Thoracic aorta (tissue), 2 donors: Measurements from ENCODE around the gene BBOX1. TPM values are rescaled to one million over a fixed set of nuclear protein-coding genes. Genes with fewer than 3 reads are reported as not detected.

ENCODE experiments used
- ATAC-seq: fragments of 150-250 bp; one replicate; pipeline ENCODE4 v1.8.0; 2017; ENCODE audit warnings: low read depth; ENCODE audit not compliant: insufficient number of reproducible peaks, low FRiP score
- DNase-seq: peaks from one replicate; pipeline ENCODE4 v3.0.0-alpha.2; 2020; ENCODE audit warnings: low spot score
- H3K27ac ChIP-seq, 2 donors: fragments of 200-600 bp; sonication (generic); 1 replicate in 1 of 2; 2 replicates in 1 of 2; pipeline ENCODE4 v1.5.1; 2016; ENCODE audit warnings: mild to moderate bottlenecking in 2 of 2, moderate library complexity in 2 of 2
- H3K27me3 ChIP-seq: fragments of 200-600 bp; sonication (generic); replicated peaks from 2 replicates; pipeline ENCODE4 v1.6.0; 2016; ENCODE audit warnings: mild to moderate bottlenecking; ENCODE audit not compliant: insufficient read depth
- H3K36me3 ChIP-seq: fragments of 200-600 bp; sonication (generic); one replicate; pipeline ENCODE4 v1.5.1; 2016
- H3K4me1 ChIP-seq, 2 donors: fragments of 200-600 bp; sonication (generic); 1 replicate in 1 of 2; 2 replicates in 1 of 2; pipeline versions ENCODE4 v1.5.1 to v1.6.0; 2016; ENCODE audit warnings: low read depth in 2 of 2, mild to moderate bottlenecking in 1 of 2; ENCODE audit not compliant: control insufficient read depth in 1 of 2
- H3K4me3 ChIP-seq: fragments of 200-600 bp; sonication (generic); 2 replicates; pipeline ENCODE4 v1.5.1; 2016; ENCODE audit warnings: mild to moderate bottlenecking
- H3K9me3 ChIP-seq: fragments of 200-600 bp; sonication (generic); 2 replicates; pipeline ENCODE4 v1.5.1; 2016
- CTCF ChIP-seq: fragments of 200-600 bp; sonication (generic); IDR thresholded peaks from one replicate; pipeline ENCODE4 v1.5.1; 2019; ENCODE audit warnings: antibody characterized with exemption
- total RNA-seq, 2 donors: library from RNA; depleted of rRNA; stranded (reverse); fragments of >200 nt; gene quantifications; one replicate each; pipeline versions ENCODE4 v1.1.0 to v1.2.3, GENCODE V29; 2016

Gene BBOX1
- total RNA-seq, 2 donors from 2014 or later: not detected

- H3K4me3 ChIP-seq: no peak overlapping the region
- no peaks in the 10 kb centered on the region for H3K27me3 ChIP-seq
- DNase-seq (no peak), ATAC-seq (no peak)
- H3K4me1 ChIP-seq: peaks cover 0 to 29% of the 10 kb centered on the region in 2 donors
- no peak for TF ChIP-seq CTCF
- H3K36me3 ChIP-seq: no peaks in the 10 kb centered on the region
- no peak overlapping the region for H3K27ac ChIP-seq
- no peaks in the 10 kb centered on the region for H3K9me3 ChIP-seq
Measured at GRCh38 chr11:27083241-27083640, 42.6 kb downstream of the BBOX1 start.

GRCh38 chr11:27083782-27084181, 43.2 kb downstream of the BBOX1 start:
- Histone ChIP-seq H3K36me3 (no peaks in the 10 kb centered on the region), H3K4me3 (no peak overlapping the region), H3K9me3 (no peaks in the 10 kb centered on the region), H3K4me1 (peaks cover 0 to 34% of the 10 kb centered on the region in 2 donors), H3K27ac (no peak overlapping the region), H3K27me3 (no peaks in the 10 kb centered on the region)
- DNase-seq (no peak), ATAC-seq (no peak)
- TF ChIP-seq CTCF: no peak

- Histone ChIP-seq H3K4me1 (peaks cover 0 to 35% of the 10 kb centered on the region in 2 donors), H3K9me3 (no peaks in the 10 kb centered on the region), H3K27ac (no peak overlapping the region), H3K27me3 (no peaks in the 10 kb centered on the region), H3K4me3 (no peak overlapping the region), H3K36me3 (no peaks in the 10 kb centered on the region)
- ATAC-seq (no peak), DNase-seq (no peak)
- TF ChIP-seq CTCF: no peak
Measured at GRCh38 chr11:27084518-27084917, 43.9 kb downstream of the BBOX1 start.

GRCh38 chr11:27085111-27085510, 44.5 kb downstream of the BBOX1 start:
- ATAC-seq (no peak), DNase-seq (no peak)
- TF ChIP-seq CTCF: no peak
- no peaks in the 10 kb centered on the region for H3K27me3 ChIP-seq
- H3K4me1 ChIP-seq: peaks cover 0 to 35% of the 10 kb centered on the region in 2 donors
- H3K9me3 ChIP-seq: no peaks in the 10 kb centered on the region
- no peak overlapping the region for H3K4me3 ChIP-seq
- H3K36me3 ChIP-seq: no peaks in the 10 kb centered on the region
- H3K27ac ChIP-seq: no peak overlapping the region

GRCh38 chr11:27085605-27086004, 45.0 kb downstream of the BBOX1 start:
- Histone ChIP-seq H3K27me3 (no peaks in the 10 kb centered on the region), H3K9me3 (peaks cover 3% of the 10 kb centered on the region), H3K4me1 (peaks cover 0 to 35% of the 10 kb centered on the region in 2 donors), H3K27ac (no peak overlapping the region), H3K4me3 (no peak overlapping the region), H3K36me3 (no peaks in the 10 kb centered on the region)
- DNase-seq (no peak), ATAC-seq (no peak)
- no peak for TF ChIP-seq CTCF
